ENCODE data around the gene SLCO4A1.
A peak's percentile ranks its signal among the peaks of the same experiment; 100 is the strongest.

Gene SLCO4A1

GRCh38 chr20:62637110-62637509 lies 5.2 kb upstream of the SLCO4A1 start:
- Histone ChIP-seq H3K36me3 (ENCODE audit: control insufficient read depth in 1 of 2, insufficient read depth in 2 of 2, low read depth in 1 of 2, low read length in 2 of 2) (no peaks in the 10 kb centered on the region), H3K14ac (ENCODE audit: low read length in 2 of 2) (no peak overlapping the region), H2BK5ac (ENCODE audit: low read depth, low read length, poor library complexity, severe bottlenecking) (no peak overlapping the region), H3K4me2 (ENCODE audit: low read length, poor library complexity, severe bottlenecking) (no peak overlapping the region), H3K4me1 (ENCODE audit: control insufficient read depth, insufficient read depth, low read depth, low read length) (peaks cover 34% of the 10 kb centered on the region), H2BK15ac (ENCODE audit: low read depth, poor library complexity, severe bottlenecking) (no peak overlapping the region), H3K27me3 (ENCODE audit: control insufficient read depth in 1 of 2, insufficient read depth in 1 of 2, low read length in 2 of 2) (peaks cover 0 to 78% of the 10 kb centered on the region in 2 experiments), H3K9ac (ENCODE audit: low read length) (no peak overlapping the region), H4K91ac (ENCODE audit: low read length) (no peak overlapping the region), H3K4ac (ENCODE audit: low read depth in 1 of 2, low read length in 2 of 2) (no peak overlapping the region), H2AK5ac (ENCODE audit: low read length, severe bottlenecking) (no peak overlapping the region), H3K4me3 (ENCODE audit: insufficient read depth in 1 of 2, low read depth in 1 of 2, low read length in 2 of 2) (no peak overlapping the region), H2AFZ (ENCODE audit: low read depth, low read length) (no peak overlapping the region), H2BK120ac (ENCODE audit: low read depth, low read length) (no peak overlapping the region), H2BK12ac (ENCODE audit: low read length in 2 of 2) (no peak overlapping the region), H3K27ac (ENCODE audit: low read length, poor library complexity, severe bottlenecking) (no peak overlapping the region), H4K8ac (ENCODE audit: low read length) (no peak overlapping the region), H3K18ac (ENCODE audit: low read depth in 1 of 2, low read length in 2 of 2) (no peak overlapping the region), H3K79me1 (replicated peaks; ENCODE audit: low read length, poor library complexity, severe bottlenecking) (no peaks in the 10 kb centered on the region), H3K9me3 (ENCODE audit: control insufficient read depth, low read length) (no peaks in the 10 kb centered on the region), H3K23ac (ENCODE audit: low read length in 2 of 2) (no peak overlapping the region)
- 59% methylated on average over 5 of the region's 5 CpGs for WGBS
- DNase-seq = no peak

GRCh38 chr20:62637521-62638054 lies 4.7 kb upstream of the SLCO4A1 start:
- no peak overlapping the region for H3K4ac ChIP-seq (ENCODE audit: low read depth in 1 of 2, low read length in 2 of 2)
- H2BK5ac ChIP-seq (ENCODE audit: low read depth, low read length, poor library complexity, severe bottlenecking) = no peak overlapping the region
- no peak overlapping the region for H2BK12ac ChIP-seq (ENCODE audit: low read length in 2 of 2)
- no peak overlapping the region for H2AK5ac ChIP-seq (ENCODE audit: low read length, severe bottlenecking)
- no peak overlapping the region for H2AFZ ChIP-seq (ENCODE audit: low read depth, low read length)
- H3K9me3 ChIP-seq (ENCODE audit: control insufficient read depth, low read length) = no peaks in the 10 kb centered on the region
- DNase-seq = no peak
- no peak overlapping the region for H3K18ac ChIP-seq (ENCODE audit: low read depth in 1 of 2, low read length in 2 of 2)
- no peak overlapping the region for H4K91ac ChIP-seq (ENCODE audit: low read length)
- H3K23ac ChIP-seq (ENCODE audit: low read length in 2 of 2) = no peak overlapping the region
- H3K36me3 ChIP-seq (ENCODE audit: control insufficient read depth in 1 of 2, insufficient read depth in 2 of 2, low read depth in 1 of 2, low read length in 2 of 2) = no peaks in the 10 kb centered on the region
- H3K4me3 ChIP-seq (ENCODE audit: insufficient read depth in 1 of 2, low read depth in 1 of 2, low read length in 2 of 2) = no peak overlapping the region
- no peak overlapping the region for H3K4me2 ChIP-seq (ENCODE audit: low read length, poor library complexity, severe bottlenecking)
- H3K27ac ChIP-seq (ENCODE audit: low read length, poor library complexity, severe bottlenecking) = no peak overlapping the region
- H3K27me3 ChIP-seq (ENCODE audit: control insufficient read depth in 1 of 2, insufficient read depth in 1 of 2, low read length in 2 of 2) = peaks cover 0 to 76% of the 10 kb centered on the region in 2 experiments
- H3K79me1 ChIP-seq (replicated peaks; ENCODE audit: low read length, poor library complexity, severe bottlenecking) = no peaks in the 10 kb centered on the region
- no peak overlapping the region for H4K8ac ChIP-seq (ENCODE audit: low read length)
- no peak overlapping the region for H2BK120ac ChIP-seq (ENCODE audit: low read depth, low read length)
- H3K4me1 ChIP-seq (ENCODE audit: control insufficient read depth, insufficient read depth, low read depth, low read length) = peaks cover 34% of the 10 kb centered on the region
- H3K9ac ChIP-seq (ENCODE audit: low read length) = no peak overlapping the region
- 90% methylated on average over 11 of the region's 11 CpGs for WGBS
- H3K14ac ChIP-seq (ENCODE audit: low read length in 2 of 2) = no peak overlapping the region
- H2BK15ac ChIP-seq (ENCODE audit: low read depth, poor library complexity, severe bottlenecking) = no peak overlapping the region

GRCh38 chr20:62638055-62638570 lies 4.2 kb upstream of the SLCO4A1 start:
- no peak overlapping the region for H4K91ac ChIP-seq (ENCODE audit: low read length)
- no peaks in the 10 kb centered on the region for H3K79me1 ChIP-seq (replicated peaks; ENCODE audit: low read length, poor library complexity, severe bottlenecking)
- no peak overlapping the region for H2AFZ ChIP-seq (ENCODE audit: low read depth, low read length)
- H3K27ac ChIP-seq (ENCODE audit: low read length, poor library complexity, severe bottlenecking) = no peak overlapping the region
- H3K27me3 ChIP-seq (ENCODE audit: control insufficient read depth in 1 of 2, insufficient read depth in 1 of 2, low read length in 2 of 2) = peaks cover 0 to 71% of the 10 kb centered on the region in 2 experiments
- H3K4me1 ChIP-seq (ENCODE audit: control insufficient read depth, insufficient read depth, low read depth, low read length) = peaks cover 38% of the 10 kb centered on the region
- H2BK12ac ChIP-seq (ENCODE audit: low read length in 2 of 2) = no peak overlapping the region
- H3K18ac ChIP-seq (ENCODE audit: low read depth in 1 of 2, low read length in 2 of 2) = no peak overlapping the region
- no peak overlapping the region for H2BK15ac ChIP-seq (ENCODE audit: low read depth, poor library complexity, severe bottlenecking)
- no peak overlapping the region for H3K9ac ChIP-seq (ENCODE audit: low read length)
- no peak overlapping the region for H2BK5ac ChIP-seq (ENCODE audit: low read depth, low read length, poor library complexity, severe bottlenecking)
- no peaks in the 10 kb centered on the region for H3K9me3 ChIP-seq (ENCODE audit: control insufficient read depth, low read length)
- no peak overlapping the region for H3K14ac ChIP-seq (ENCODE audit: low read length in 2 of 2)
- 80% methylated on average over 12 of the region's 12 CpGs for WGBS
- no peak overlapping the region for H4K8ac ChIP-seq (ENCODE audit: low read length)
- H2AK5ac ChIP-seq (ENCODE audit: low read length, severe bottlenecking) = no peak overlapping the region
- no peak overlapping the region for H3K4ac ChIP-seq (ENCODE audit: low read depth in 1 of 2, low read length in 2 of 2)
- no peak overlapping the region for H3K23ac ChIP-seq (ENCODE audit: low read length in 2 of 2)
- no peaks in the 10 kb centered on the region for H3K36me3 ChIP-seq (ENCODE audit: control insufficient read depth in 1 of 2, insufficient read depth in 2 of 2, low read depth in 1 of 2, low read length in 2 of 2)
- H3K4me2 ChIP-seq (ENCODE audit: low read length, poor library complexity, severe bottlenecking) = no peak overlapping the region
- DNase-seq = no peak
- H2BK120ac ChIP-seq (ENCODE audit: low read depth, low read length) = no peak overlapping the region
- H3K4me3 ChIP-seq (ENCODE audit: insufficient read depth in 1 of 2, low read depth in 1 of 2, low read length in 2 of 2) = no peak overlapping the region

GRCh38 chr20:62638679-62639406 lies 3.5 kb upstream of the SLCO4A1 start:
- H3K18ac ChIP-seq (ENCODE audit: low read depth in 1 of 2, low read length in 2 of 2) = no peak overlapping the region
- no peak overlapping the region for H3K4me3 ChIP-seq (ENCODE audit: insufficient read depth in 1 of 2, low read depth in 1 of 2, low read length in 2 of 2)
- no peak overlapping the region for H3K23ac ChIP-seq (ENCODE audit: low read length in 2 of 2)
- WGBS = 81% methylated on average over 23 of the region's 23 CpGs
- H2AFZ ChIP-seq (ENCODE audit: low read depth, low read length) = no peak overlapping the region
- H3K27ac ChIP-seq (ENCODE audit: low read length, poor library complexity, severe bottlenecking) = no peak overlapping the region
- H3K4me1 ChIP-seq (ENCODE audit: control insufficient read depth, insufficient read depth, low read depth, low read length) = peaks cover 45% of the 10 kb centered on the region
- no peak overlapping the region for H2BK5ac ChIP-seq (ENCODE audit: low read depth, low read length, poor library complexity, severe bottlenecking)
- H4K8ac ChIP-seq (ENCODE audit: low read length) = no peak overlapping the region
- H2AK5ac ChIP-seq (ENCODE audit: low read length, severe bottlenecking) = peak overlapping the region; percentile 43
- H3K79me1 ChIP-seq (replicated peaks; ENCODE audit: low read length, poor library complexity, severe bottlenecking) = peaks cover 3% of the 10 kb centered on the region
- H3K9me3 ChIP-seq (ENCODE audit: control insufficient read depth, low read length) = no peaks in the 10 kb centered on the region
- H2BK120ac ChIP-seq (ENCODE audit: low read depth, low read length) = no peak overlapping the region
- H3K27me3 ChIP-seq (ENCODE audit: control insufficient read depth in 1 of 2, insufficient read depth in 1 of 2, low read length in 2 of 2) = peaks cover 0 to 67% of the 10 kb centered on the region in 2 experiments
- H3K36me3 ChIP-seq (ENCODE audit: control insufficient read depth in 1 of 2, insufficient read depth in 2 of 2, low read depth in 1 of 2, low read length in 2 of 2) = no peaks in the 10 kb centered on the region
- no peak overlapping the region for H3K4me2 ChIP-seq (ENCODE audit: low read length, poor library complexity, severe bottlenecking)
- DNase-seq = no peak
- H3K14ac ChIP-seq (ENCODE audit: low read length in 2 of 2) = no peak overlapping the region
- H3K4ac ChIP-seq (ENCODE audit: low read depth in 1 of 2, low read length in 2 of 2) = no peak overlapping the region
- no peak overlapping the region for H2BK12ac ChIP-seq (ENCODE audit: low read length in 2 of 2)
- no peak overlapping the region for H4K91ac ChIP-seq (ENCODE audit: low read length)
- no peak overlapping the region for H3K9ac ChIP-seq (ENCODE audit: low read length)
- H2BK15ac ChIP-seq (ENCODE audit: low read depth, poor library complexity, severe bottlenecking) = no peak overlapping the region

Data from mesenchymal stem cell (in vitro differentiated cells and primary cell).